Memory B cell (primary cell): ENCODE results near the gene CYFIP1.

Source experiments
- ATAC-seq: fragments of 150-1000 bp; cut with Tn5 transposase; 2 replicates; pipeline ENCODE4 v1.10.0; 2021; ENCODE audit warnings: low read depth, mild to moderate bottlenecking, moderate library complexity
- DNase-seq, 2 donors: peaks; one replicate each; pipeline ENCODE4 v3.0.0; 2022; ENCODE audit warnings: low spot score in 2 of 2
- H3K27ac Mint-ChIP-seq: one replicate; pipeline ENCODE4 v1.8.0; 2022; ENCODE audit warnings: mild to moderate bottlenecking, moderate library complexity, mixed read lengths
- H3K27me3 Mint-ChIP-seq: one replicate; pipeline ENCODE4 v1.8.0; 2022; ENCODE audit warnings: mixed read lengths
- H3K36me3 Mint-ChIP-seq: one replicate; pipeline ENCODE4 v1.8.0; 2022; ENCODE audit warnings: mild to moderate bottlenecking, mixed read lengths
- H3K4me1 Mint-ChIP-seq: one replicate; pipeline ENCODE4 v1.8.0; 2022; ENCODE audit warnings: mixed read lengths
- H3K4me3 Mint-ChIP-seq: one replicate; pipeline ENCODE4 v1.8.0; 2022; ENCODE audit warnings: mild to moderate bottlenecking, moderate library complexity, mixed read lengths
- H3K9me3 Mint-ChIP-seq: one replicate; pipeline ENCODE4 v1.8.0; 2022; ENCODE audit warnings: mixed read lengths

CYFIP1 gene

DNA sequence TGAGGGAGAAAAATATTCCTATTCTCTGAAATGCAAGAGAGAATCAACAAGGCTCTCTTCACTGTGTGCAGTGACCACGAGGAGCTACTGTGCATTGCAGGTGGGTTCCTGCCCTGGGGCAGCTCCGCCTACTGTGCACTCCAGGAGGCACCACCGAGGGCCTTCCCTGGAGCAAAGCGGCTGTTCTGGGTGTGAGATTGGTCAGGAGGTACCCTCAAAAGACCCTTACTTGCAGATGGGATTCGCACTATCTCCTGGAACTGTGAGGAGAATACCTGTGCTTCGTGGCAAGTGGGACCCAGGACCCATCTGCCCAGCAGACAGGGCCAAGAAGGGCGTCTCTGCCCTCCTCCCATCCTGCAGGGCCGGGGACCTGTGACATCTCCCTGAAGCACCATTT, 68.9 kb downstream of the CYFIP1 start:
- DNase-seq (no peak), ATAC-seq (no peak)
- Mint-ChIP-seq H3K9me3 (no peaks in the 10 kb centered on the region), H3K36me3 (peaks cover 20% of the 10 kb centered on the region), H3K27ac (no peak overlapping the region), H3K4me1 (no peaks in the 10 kb centered on the region), H3K27me3 (no peaks in the 10 kb centered on the region), H3K4me3 (no peak overlapping the region)

DNA sequence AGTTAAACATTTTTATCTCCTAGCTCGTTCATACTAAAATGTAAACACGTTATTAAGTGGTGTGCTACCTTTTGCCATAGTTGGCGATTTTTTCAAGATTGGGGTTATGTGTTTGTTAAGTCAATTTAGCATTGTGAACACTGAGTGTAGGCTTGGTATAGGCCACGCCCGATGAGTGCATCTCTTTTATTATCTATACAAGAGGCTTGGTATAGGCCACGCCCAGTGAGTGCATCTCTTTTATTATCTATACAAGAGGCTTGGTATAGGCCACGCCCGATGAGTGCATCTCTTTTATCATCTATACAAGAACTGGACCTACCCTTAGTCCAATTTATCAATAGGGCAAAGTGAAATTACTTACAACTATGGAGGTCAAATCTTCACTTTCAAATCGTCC, 71.3 kb downstream of the CYFIP1 start:
- H3K4me3 Mint-ChIP-seq = no peak overlapping the region
- H3K4me1 Mint-ChIP-seq = no peaks in the 10 kb centered on the region
- no peak overlapping the region for H3K27ac Mint-ChIP-seq
- no peaks in the 10 kb centered on the region for H3K27me3 Mint-ChIP-seq
- ATAC-seq (no peak), DNase-seq (no peak)
- H3K9me3 Mint-ChIP-seq = no peaks in the 10 kb centered on the region
- H3K36me3 Mint-ChIP-seq = peaks cover 15% of the 10 kb centered on the region

DNA sequence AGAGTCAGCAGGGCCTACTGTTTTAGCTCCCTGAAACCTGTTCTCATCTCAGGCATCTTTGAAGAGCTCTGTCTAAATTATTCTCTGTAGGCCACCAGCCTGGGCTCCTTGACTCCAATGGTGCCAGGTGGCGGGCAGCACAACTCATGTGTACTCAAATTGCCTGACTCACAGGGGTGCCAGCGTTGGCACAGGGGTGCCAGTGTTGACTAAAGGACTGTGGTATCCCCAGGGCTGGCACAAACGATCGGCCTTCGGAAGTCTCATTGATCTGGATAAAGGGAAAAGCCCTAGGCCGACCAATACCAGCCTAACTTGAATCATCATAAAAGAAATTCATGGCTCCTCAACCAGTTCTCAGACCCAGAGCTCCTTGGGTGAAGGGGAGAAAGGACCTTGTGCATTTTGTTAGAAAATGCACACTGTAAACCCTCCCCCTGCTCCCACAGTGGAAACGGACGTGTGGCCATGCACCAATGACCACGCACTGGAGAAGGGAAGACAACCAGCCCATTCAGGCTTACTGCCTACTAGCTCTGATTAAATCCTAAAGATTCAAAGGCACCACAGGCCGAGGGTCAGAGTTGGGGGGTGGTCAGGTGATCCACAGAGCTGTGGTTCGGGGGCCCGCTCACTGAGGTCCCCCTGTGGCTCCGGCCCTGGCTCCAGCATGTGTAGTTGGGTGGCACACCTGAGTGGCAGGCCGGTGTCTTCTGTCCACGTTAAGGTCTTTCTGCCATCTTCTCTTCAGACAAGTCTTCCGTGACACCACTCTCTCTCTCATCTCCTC, 72.8 kb downstream of the CYFIP1 start:
- H3K4me1 Mint-ChIP-seq = no peaks in the 10 kb centered on the region
- H3K27ac Mint-ChIP-seq = no peak overlapping the region
- no peaks in the 10 kb centered on the region for H3K27me3 Mint-ChIP-seq
- DNase-seq (no peak), ATAC-seq (no peak)
- peaks cover 18% of the 10 kb centered on the region for H3K36me3 Mint-ChIP-seq
- H3K9me3 Mint-ChIP-seq = no peaks in the 10 kb centered on the region
- no peak overlapping the region for H3K4me3 Mint-ChIP-seq

- H3K9me3 Mint-ChIP-seq = no peaks in the 10 kb centered on the region
- no peaks in the 10 kb centered on the region for H3K27me3 Mint-ChIP-seq
- DNase-seq (no peak), ATAC-seq (no peak)
- no peak overlapping the region for H3K27ac Mint-ChIP-seq
- H3K36me3 Mint-ChIP-seq = peaks cover 17% of the 10 kb centered on the region
- peaks cover 2% of the 10 kb centered on the region for H3K4me1 Mint-ChIP-seq
- H3K4me3 Mint-ChIP-seq = no peak overlapping the region
Observed at GRCh38 chr15:22904736-22905135, 75.4 kb downstream of the CYFIP1 start.

GRCh38 chr15:22903961-22904534, 76.1 kb downstream of the CYFIP1 start:
- no peaks in the 10 kb centered on the region for H3K27me3 Mint-ChIP-seq
- no peak overlapping the region for H3K4me3 Mint-ChIP-seq
- DNase-seq (no peak), ATAC-seq (no peak)
- H3K4me1 Mint-ChIP-seq = peaks cover 2% of the 10 kb centered on the region
- no peak overlapping the region for H3K27ac Mint-ChIP-seq
- H3K9me3 Mint-ChIP-seq = no peaks in the 10 kb centered on the region
- peaks cover 18% of the 10 kb centered on the region for H3K36me3 Mint-ChIP-seq

GRCh38 chr15:22903427-22903826, 76.7 kb downstream of the CYFIP1 start:
- H3K36me3 Mint-ChIP-seq = peaks cover 16% of the 10 kb centered on the region
- H3K27ac Mint-ChIP-seq = no peak overlapping the region
- no peak for ATAC-seq
- DNase-seq = no peak
- H3K27me3 Mint-ChIP-seq = no peaks in the 10 kb centered on the region
- H3K9me3 Mint-ChIP-seq = no peaks in the 10 kb centered on the region
- peaks cover 2% of the 10 kb centered on the region for H3K4me1 Mint-ChIP-seq
- H3K4me3 Mint-ChIP-seq = no peak overlapping the region

DNA sequence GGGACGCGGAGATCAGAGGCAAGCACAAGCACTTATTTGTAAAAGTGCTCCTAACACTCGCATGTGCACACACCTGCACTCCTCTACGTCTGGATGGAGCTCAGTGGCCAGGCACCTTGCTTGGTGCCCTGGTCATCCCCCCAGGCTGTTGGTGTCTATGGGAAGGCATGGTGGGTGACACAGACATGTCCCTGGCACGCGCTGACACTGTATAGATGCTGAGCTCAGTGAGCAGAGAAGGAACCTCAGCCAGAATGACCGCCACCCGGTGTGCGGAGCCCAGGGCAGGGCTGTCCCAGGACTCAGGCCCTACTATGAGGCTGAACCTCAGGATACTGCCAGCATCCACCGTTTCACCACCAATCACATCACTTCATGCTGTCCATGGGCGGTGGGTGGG, 77.2 kb downstream of the CYFIP1 start:
- Mint-ChIP-seq H3K4me1 (peaks cover 2% of the 10 kb centered on the region), H3K36me3 (peaks cover 13% of the 10 kb centered on the region), H3K27me3 (no peaks in the 10 kb centered on the region), H3K9me3 (no peaks in the 10 kb centered on the region), H3K4me3 (no peak overlapping the region), H3K27ac (no peak overlapping the region)
- ATAC-seq = no peak
- no peak for DNase-seq

GRCh38 chr15:22902578-22902977, 77.6 kb downstream of the CYFIP1 start:
- Mint-ChIP-seq H3K27me3 (no peaks in the 10 kb centered on the region), H3K36me3 (peaks cover 12% of the 10 kb centered on the region), H3K4me1 (peaks cover 2% of the 10 kb centered on the region), H3K4me3 (no peak overlapping the region), H3K27ac (no peak overlapping the region), H3K9me3 (no peaks in the 10 kb centered on the region)
- ATAC-seq (no peak), DNase-seq (no peak)

GRCh38 chr15:22902046-22902445, 78.1 kb downstream of the CYFIP1 start:
- ATAC-seq (no peak), DNase-seq (no peak)
- Mint-ChIP-seq H3K27me3 (no peaks in the 10 kb centered on the region), H3K27ac (no peak overlapping the region), H3K4me3 (no peak overlapping the region), H3K9me3 (no peaks in the 10 kb centered on the region), H3K36me3 (peaks cover 12% of the 10 kb centered on the region), H3K4me1 (peaks cover 2% of the 10 kb centered on the region)

- no peaks in the 10 kb centered on the region for H3K27me3 Mint-ChIP-seq
- no peak for ATAC-seq
- no peak overlapping the region for H3K27ac Mint-ChIP-seq
- H3K36me3 Mint-ChIP-seq = peaks cover 17% of the 10 kb centered on the region
- H3K4me1 Mint-ChIP-seq = peaks cover 2% of the 10 kb centered on the region
- DNase-seq = no peak
- no peak overlapping the region for H3K4me3 Mint-ChIP-seq
- no peaks in the 10 kb centered on the region for H3K9me3 Mint-ChIP-seq
Observed at GRCh38 chr15:22895465-22896190, 84.5 kb downstream of the CYFIP1 start.

DNA sequence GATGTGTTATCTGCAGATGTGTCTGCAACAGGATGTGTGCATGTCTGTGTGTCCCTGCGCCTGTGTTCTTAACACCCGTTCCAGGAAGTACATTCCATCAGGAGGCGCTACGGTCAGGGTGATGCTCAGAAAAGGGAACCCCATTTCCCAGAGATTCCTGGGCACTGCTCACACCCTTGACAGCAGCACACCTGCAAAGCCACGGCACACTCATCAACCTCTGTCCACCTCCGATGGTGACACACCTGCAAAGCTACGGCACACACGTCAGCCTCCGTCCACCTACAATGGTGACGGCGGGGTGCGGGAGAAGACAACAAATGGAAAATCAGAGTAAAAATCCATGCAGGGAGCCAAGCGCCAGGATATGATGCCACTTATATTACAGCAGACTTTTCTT, 86.3 kb downstream of the CYFIP1 start:
- no peaks in the 10 kb centered on the region for H3K9me3 Mint-ChIP-seq
- ATAC-seq = no peak
- no peak for DNase-seq
- peaks cover 12% of the 10 kb centered on the region for H3K36me3 Mint-ChIP-seq
- H3K4me1 Mint-ChIP-seq = no peaks in the 10 kb centered on the region
- no peak overlapping the region for H3K27ac Mint-ChIP-seq
- H3K27me3 Mint-ChIP-seq = no peaks in the 10 kb centered on the region
- no peak overlapping the region for H3K4me3 Mint-ChIP-seq

DNA sequence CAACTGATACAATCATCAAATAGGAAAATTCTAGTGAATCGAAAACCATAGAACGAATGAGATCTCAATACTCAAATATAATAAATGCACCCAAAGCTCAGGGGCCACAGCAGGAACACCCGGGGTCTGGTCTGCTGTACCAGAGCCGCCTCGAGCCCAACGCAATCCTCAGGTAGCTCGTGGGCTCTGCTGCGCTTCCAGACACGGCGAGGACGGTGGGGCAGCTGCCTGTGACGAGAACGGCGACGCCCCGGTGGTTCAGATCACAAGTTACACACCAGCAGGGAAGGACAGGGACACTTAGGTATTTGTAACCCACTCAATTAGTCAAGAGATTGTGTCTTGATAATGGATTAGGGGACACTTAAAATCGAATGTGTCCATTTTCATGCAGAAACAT, 87.1 kb downstream of the CYFIP1 start:
- DNase-seq (no peak), ATAC-seq (no peak)
- H3K9me3 Mint-ChIP-seq = no peaks in the 10 kb centered on the region
- H3K27me3 Mint-ChIP-seq = no peaks in the 10 kb centered on the region
- no peak overlapping the region for H3K27ac Mint-ChIP-seq
- H3K36me3 Mint-ChIP-seq = peaks cover 12% of the 10 kb centered on the region
- no peak overlapping the region for H3K4me3 Mint-ChIP-seq
- no peaks in the 10 kb centered on the region for H3K4me1 Mint-ChIP-seq

DNA sequence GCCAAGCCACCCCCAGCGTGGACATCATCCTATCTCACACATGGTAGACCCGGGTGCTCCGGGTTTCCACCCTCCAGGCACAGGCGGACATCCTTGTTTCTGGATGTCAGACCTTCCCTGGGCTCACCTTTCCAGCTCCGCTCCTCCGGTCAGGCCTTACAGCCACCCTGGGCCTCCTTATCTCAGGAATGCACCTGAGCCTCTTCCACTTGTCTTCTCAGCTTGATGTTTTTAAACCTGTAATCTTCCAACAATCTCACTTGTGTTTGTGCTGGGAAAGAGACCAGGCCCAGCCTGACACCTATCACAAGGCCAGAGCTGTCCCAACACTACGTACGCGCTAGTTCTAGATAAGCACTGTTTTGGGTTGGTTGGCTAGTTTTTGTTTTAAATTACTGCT, 87.8 kb downstream of the CYFIP1 start:
- Mint-ChIP-seq H3K27ac (no peak overlapping the region), H3K4me1 (no peaks in the 10 kb centered on the region), H3K27me3 (no peaks in the 10 kb centered on the region), H3K36me3 (peaks cover 10% of the 10 kb centered on the region), H3K9me3 (no peaks in the 10 kb centered on the region), H3K4me3 (no peak overlapping the region)
- ATAC-seq (no peak), DNase-seq (no peak)

DNA sequence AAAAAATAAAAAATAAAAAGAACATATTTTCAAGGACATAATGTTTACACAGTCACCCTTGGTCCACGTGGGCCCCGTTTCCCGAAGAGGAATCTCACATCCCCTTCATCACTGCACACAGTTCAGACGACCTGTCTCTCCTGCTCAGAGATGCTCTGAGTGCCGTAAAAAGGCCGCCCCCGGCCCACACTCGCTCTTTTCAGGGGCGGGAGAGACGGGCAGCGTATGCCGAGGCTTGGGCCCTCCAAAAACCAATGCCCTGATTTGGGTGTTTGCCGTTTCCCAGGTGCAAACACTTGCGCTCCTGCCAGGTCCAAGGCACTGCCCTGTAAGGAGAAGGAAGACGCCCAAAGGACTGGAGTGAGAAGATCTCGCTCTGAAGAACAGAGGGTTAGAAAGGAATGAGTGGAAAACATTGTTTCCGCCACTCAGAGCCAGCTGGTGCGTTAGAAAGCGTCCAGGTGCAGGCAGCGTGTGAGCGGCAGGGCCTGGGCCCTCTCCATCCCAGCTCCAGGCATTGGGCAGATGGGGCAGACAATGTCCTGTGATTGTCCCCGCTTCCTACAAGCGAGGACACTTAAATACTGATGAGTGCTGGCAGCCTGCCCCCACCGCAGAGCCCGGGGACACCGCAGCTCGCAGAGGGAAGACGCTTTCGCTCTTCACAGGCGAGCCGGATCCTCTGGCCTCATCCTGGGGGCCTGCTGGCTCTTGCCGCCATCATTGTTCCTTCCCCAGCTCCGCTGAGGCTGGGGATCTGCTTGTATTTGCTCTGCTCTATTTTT, 88.5 kb downstream of the CYFIP1 start:
- Mint-ChIP-seq H3K27ac (no peak overlapping the region), H3K36me3 (peaks cover 10% of the 10 kb centered on the region), H3K4me3 (no peak overlapping the region), H3K27me3 (no peaks in the 10 kb centered on the region), H3K9me3 (no peaks in the 10 kb centered on the region), H3K4me1 (no peaks in the 10 kb centered on the region)
- ATAC-seq (no peak), DNase-seq (no peak)
